Activated T-cell treated with anti-CD3 and anti-CD28 coated beads, Interleukin-2, amount 50 U/mL, for 4 hours (primary cell): Measurements from ENCODE around the gene STK39. TPM values are rescaled to one million over a fixed set of nuclear protein-coding genes. Genes with fewer than 3 reads are reported as not detected.

Experiments used
- ATAC-seq, 2 donors: fragments of 200-7000 bp; cut with Tn5 transposase; one replicate each; pipeline ENCODE4 v1.10.0; 2021
- DNase-seq: peaks from one replicate; pipeline ENCODE4 v3.0.0-alpha.2; 2020
- H3K27me3 Mint-ChIP-seq: one replicate; pipeline ENCODE4 v1.8.0; 2021; ENCODE audit warnings: low read depth, mixed read lengths
- H3K36me3 Mint-ChIP-seq: one replicate; pipeline ENCODE4 v1.8.0; 2022; ENCODE audit warnings: mixed read lengths; ENCODE audit not compliant: insufficient read depth
- H3K4me1 Mint-ChIP-seq: one replicate; pipeline ENCODE4 v1.8.0; 2021; ENCODE audit warnings: low read depth, mixed read lengths
- H3K4me3 Mint-ChIP-seq: one replicate; pipeline ENCODE4 v1.8.0; 2021; ENCODE audit warnings: mild to moderate bottlenecking, moderate library complexity, mixed read lengths
- H3K9me3 Mint-ChIP-seq: one replicate; pipeline ENCODE4 v1.8.0; 2021; ENCODE audit warnings: mixed read lengths
- total RNA-seq, 3 donors: library from RNA; stranded (reverse); gene quantifications; one replicate each; pipeline ENCODE4 v1.2.1, GENCODE V29; 2021

STK39 gene
- total RNA-seq, 3 donors from 2014 or later, result 24.9 to 31.9 (median 31.5) TPM

DNA sequence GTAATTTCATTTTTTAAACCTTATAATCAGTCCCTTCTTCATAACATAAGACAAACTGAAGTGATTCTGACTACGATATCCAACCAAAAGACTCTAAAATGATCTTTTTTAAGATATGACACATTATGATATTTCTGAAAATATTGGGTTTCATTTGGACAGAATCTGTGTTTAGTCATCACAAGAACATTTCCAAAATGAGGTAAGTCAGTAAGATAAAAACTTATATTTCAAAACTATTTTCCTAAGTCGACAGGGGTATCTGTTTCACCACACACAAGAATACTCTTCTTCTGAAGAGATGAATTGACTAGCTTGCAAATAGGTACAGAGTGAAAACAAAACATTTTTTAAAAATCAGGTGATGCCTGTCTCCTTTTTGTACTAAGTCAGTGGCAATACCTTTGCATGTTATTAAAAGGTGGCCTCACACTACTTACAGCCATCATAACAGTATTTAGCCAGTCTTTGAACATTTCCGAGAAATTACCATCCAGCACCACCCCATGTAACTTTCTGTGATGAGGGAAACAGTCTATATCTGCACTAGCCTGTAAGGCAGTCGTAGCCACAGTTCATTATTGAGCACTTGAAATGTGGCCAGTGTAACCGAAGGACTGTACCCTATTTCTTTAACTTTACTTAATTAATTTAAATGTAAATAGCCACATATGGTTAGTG is 13.5 kb downstream of the STK39 start:
- H3K27me3 Mint-ChIP-seq, result no peaks in the 10 kb centered on the region
- no peak overlapping the region for H3K4me3 Mint-ChIP-seq
- H3K4me1 Mint-ChIP-seq, result peaks cover 47% of the 10 kb centered on the region
- ATAC-seq (peak; percentile 80 to 82), DNase-seq (no peak)
- H3K9me3 Mint-ChIP-seq, result no peaks in the 10 kb centered on the region
- H3K36me3 Mint-ChIP-seq, result peaks cover 17% of the 10 kb centered on the region

- Mint-ChIP-seq H3K9me3 (no peaks in the 10 kb centered on the region), H3K27me3 (no peaks in the 10 kb centered on the region), H3K36me3 (peaks cover 17% of the 10 kb centered on the region), H3K4me1 (peaks cover 44% of the 10 kb centered on the region), H3K4me3 (no peak overlapping the region)
- DNase-seq (no peak), ATAC-seq (no peak)
Observed at GRCh38 chr2:168233166-168233565, 14.2 kb downstream of the STK39 start.

DNA sequence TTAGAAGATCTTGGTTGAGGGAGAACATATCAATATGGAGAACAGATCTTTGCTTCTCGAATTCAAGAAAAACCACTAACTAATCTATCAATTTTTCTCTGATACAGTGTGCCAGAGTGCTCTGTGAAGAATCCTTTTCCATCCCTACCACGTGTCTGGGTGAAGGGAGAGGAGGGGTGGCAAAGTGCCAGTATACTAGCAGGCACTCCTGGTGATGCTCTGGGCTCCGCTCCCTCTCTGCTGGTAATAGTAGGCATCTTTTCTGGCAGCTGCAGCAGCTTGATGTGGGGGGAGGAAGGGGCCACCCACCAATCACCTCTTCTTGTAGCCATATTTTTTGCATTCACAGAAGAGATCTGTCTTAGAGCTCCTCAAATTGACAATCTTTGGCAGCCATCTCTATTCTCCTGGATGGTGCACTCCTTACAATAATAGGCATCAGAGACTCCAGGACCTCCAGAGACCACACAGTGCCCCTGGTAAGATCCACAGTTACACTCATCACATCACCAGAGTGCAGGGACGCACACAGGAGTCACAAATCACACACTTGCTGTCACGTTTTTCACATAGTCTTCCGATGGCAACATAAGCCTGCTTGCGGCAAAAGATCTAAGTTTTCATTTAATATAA is 15.7 kb downstream of the STK39 start:
- Mint-ChIP-seq H3K27me3 (no peaks in the 10 kb centered on the region), H3K36me3 (peaks cover 18% of the 10 kb centered on the region), H3K4me1 (peaks cover 39% of the 10 kb centered on the region), H3K9me3 (no peaks in the 10 kb centered on the region), H3K4me3 (no peak overlapping the region)
- ATAC-seq (no peak), DNase-seq (no peak)

DNA sequence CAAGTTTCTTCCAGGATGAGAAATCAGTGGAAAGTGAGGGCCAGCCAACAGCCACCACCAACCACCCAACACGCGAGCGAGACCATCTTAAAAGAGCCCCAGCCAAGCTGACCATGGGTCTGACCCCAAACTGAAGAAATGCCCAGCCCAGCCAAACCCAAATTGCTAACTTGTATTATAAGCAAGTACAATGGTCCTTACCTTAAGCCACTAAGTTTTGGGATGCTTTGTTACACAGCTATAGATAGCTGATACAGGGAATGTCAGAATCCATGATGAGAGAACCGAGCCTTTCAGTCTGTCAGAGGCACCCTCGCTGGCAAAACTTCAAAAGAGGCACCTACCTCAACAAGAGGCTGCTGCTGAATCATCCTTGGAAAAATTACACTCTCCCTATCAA is 17.0 kb downstream of the STK39 start:
- Mint-ChIP-seq H3K4me3 (no peak overlapping the region), H3K9me3 (no peaks in the 10 kb centered on the region), H3K4me1 (peaks cover 46% of the 10 kb centered on the region), H3K27me3 (no peaks in the 10 kb centered on the region), H3K36me3 (peaks cover 18% of the 10 kb centered on the region)
- no peak for ATAC-seq
- no peak for DNase-seq

DNA sequence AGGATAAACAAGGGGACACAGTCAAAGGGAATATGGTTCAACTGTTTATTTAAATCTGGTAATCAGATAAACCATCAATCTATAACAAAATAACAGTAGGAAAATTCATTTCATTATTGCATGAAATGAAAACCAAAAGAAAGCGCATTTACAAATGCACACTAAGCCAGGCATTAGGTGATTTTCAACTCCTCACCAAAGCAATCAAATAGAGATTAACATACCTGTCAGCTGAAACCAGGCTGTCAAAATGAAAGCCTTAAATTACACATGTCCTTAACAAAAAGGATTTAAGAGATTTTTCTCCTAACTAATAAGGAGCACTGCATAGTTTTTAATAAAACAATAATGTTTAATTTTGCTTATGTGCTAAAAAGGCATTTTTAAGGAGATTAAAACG is 23.0 kb downstream of the STK39 start:
- ATAC-seq (peak; percentile 60 to 62), DNase-seq (no peak)
- Mint-ChIP-seq H3K27me3 (no peaks in the 10 kb centered on the region), H3K9me3 (no peaks in the 10 kb centered on the region), H3K36me3 (peaks cover 12% of the 10 kb centered on the region), H3K4me3 (no peak overlapping the region), H3K4me1 (peaks cover 39% of the 10 kb centered on the region)

DNA sequence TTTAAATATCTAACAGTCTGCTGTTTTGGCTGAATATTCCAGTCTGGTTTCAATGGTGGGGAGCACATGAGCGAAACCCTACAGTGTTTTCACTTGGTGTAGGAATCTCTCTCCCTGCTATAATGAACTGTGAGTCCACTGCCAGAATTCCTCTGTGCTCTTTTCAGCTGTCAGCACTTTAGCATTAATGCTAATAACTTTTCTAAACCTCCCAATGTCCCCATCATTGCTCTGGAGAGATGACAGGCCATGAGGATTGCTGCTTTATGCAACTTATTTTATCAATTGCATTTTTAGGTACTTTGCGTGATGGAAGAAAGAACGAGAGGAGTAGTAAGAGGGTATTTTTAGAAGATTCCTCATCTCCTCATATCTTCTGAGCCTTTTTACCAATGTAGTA is 25.3 kb downstream of the STK39 start:
- ATAC-seq (no peak), DNase-seq (no peak)
- Mint-ChIP-seq H3K27me3 (no peaks in the 10 kb centered on the region), H3K36me3 (peaks cover 18% of the 10 kb centered on the region), H3K9me3 (no peaks in the 10 kb centered on the region), H3K4me1 (peaks cover 40% of the 10 kb centered on the region), H3K4me3 (no peak overlapping the region)

- Mint-ChIP-seq H3K9me3 (no peaks in the 10 kb centered on the region), H3K4me1 (peaks cover 36% of the 10 kb centered on the region), H3K36me3 (peaks cover 18% of the 10 kb centered on the region), H3K27me3 (no peaks in the 10 kb centered on the region), H3K4me3 (no peak overlapping the region)
- DNase-seq, result no peak
- no peak for ATAC-seq
Observed at GRCh38 chr2:168220965-168221819, 26.2 kb downstream of the STK39 start.

GRCh38 chr2:168217920-168218319 is 29.5 kb downstream of the STK39 start:
- H3K9me3 Mint-ChIP-seq, result no peaks in the 10 kb centered on the region
- DNase-seq, result no peak
- peaks cover 28% of the 10 kb centered on the region for H3K4me1 Mint-ChIP-seq
- peaks cover 24% of the 10 kb centered on the region for H3K36me3 Mint-ChIP-seq
- ATAC-seq, result no peak
- no peaks in the 10 kb centered on the region for H3K27me3 Mint-ChIP-seq
- no peak overlapping the region for H3K4me3 Mint-ChIP-seq

- H3K27me3 Mint-ChIP-seq, result no peaks in the 10 kb centered on the region
- DNase-seq, result no peak
- H3K9me3 Mint-ChIP-seq, result no peaks in the 10 kb centered on the region
- peaks cover 36% of the 10 kb centered on the region for H3K4me1 Mint-ChIP-seq
- no peak overlapping the region for H3K4me3 Mint-ChIP-seq
- H3K36me3 Mint-ChIP-seq, result peaks cover 22% of the 10 kb centered on the region
- ATAC-seq, result no peak
Observed at GRCh38 chr2:168216351-168217005, 30.9 kb downstream of the STK39 start.

DNA sequence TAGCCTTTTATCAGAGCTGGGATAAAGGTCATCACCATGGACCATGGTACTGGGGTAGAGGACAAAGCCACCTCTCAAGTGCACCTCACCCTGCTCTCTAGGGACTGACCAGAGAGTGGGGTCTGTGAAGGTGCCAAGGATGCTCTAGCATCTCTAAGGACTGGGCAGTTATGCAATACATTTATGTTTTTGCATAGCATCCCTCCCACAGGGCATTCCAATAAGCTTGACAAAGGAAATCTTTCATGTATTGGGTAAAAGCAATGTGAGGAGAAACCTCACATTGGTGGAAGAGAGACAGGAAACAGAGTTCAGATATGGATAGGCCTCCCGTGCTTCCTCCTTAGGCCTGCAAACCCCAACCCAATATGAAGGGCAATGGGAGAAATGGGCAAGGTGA is 31.6 kb downstream of the STK39 start:
- Mint-ChIP-seq H3K4me3 (no peak overlapping the region), H3K36me3 (peaks cover 21% of the 10 kb centered on the region), H3K27me3 (no peaks in the 10 kb centered on the region), H3K9me3 (no peaks in the 10 kb centered on the region), H3K4me1 (peaks cover 36% of the 10 kb centered on the region)
- no peak for DNase-seq
- ATAC-seq, result no peak

DNA sequence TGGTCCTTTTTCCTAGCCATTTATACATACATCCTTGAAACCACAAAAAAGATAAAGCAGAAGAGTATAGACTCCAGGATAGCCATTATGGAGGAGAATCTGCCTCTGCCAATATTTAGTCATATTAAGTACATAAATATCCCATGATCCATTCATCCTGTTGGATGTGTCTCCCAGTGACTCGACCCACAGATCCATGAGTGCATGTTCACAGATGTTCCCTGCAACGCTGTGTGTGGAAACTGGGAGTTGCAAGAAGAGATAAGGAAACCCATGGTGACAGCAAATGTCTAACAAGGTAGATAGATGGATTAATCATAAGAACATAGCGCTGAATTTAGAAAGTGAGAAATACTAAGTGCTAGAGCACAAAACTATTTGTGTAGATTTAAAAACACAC is 34.5 kb downstream of the STK39 start:
- H3K36me3 Mint-ChIP-seq, result peaks cover 14% of the 10 kb centered on the region

GRCh38 chr2:168212167-168212566 is 35.2 kb downstream of the STK39 start:
- Mint-ChIP-seq H3K36me3 (peaks cover 11% of the 10 kb centered on the region), H3K4me3 (peak overlapping the region; percentile 35), H3K9me3 (no peaks in the 10 kb centered on the region), H3K27me3 (no peaks in the 10 kb centered on the region), H3K4me1 (peaks cover 58% of the 10 kb centered on the region)
- ATAC-seq (no peak), DNase-seq (no peak)

More for the DNA sequence above, 34.5 kb downstream of the STK39 start:
- Mint-ChIP-seq H3K4me1 (peaks cover 51% of the 10 kb centered on the region), H3K27me3 (no peaks in the 10 kb centered on the region), H3K9me3 (no peaks in the 10 kb centered on the region), H3K4me3 (peak overlapping the region; percentile 20)
- DNase-seq, result no peak
- ATAC-seq, result no peak

DNA sequence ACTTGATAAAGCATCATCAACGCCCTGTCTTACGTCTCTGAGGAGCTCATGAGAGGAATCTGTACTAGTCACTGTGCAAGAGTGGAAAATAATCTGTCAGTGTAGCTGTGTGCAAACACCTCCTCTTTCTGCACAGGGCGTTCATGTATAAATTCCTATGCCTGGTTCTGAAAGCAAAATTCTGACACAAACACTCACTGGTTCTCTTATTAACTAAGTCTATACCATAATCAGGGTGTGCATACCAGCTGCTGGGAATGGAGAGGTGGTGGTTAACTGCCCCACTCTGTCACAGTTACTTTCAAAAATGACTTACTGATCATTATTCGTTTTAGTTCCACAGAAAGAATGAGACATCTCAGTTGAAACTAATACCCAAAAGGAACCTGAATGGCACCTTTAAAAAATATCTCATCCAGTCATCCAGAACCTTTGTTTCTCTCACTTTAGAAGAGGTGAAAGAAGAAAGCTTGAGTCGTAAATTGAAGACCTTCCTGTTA is 35.7 kb downstream of the STK39 start:
- peaks cover 12% of the 10 kb centered on the region for H3K36me3 Mint-ChIP-seq
- peak overlapping the region; percentile 35 for H3K4me3 Mint-ChIP-seq

More for the DNA sequence above, 35.7 kb downstream of the STK39 start:
- ATAC-seq, result peak; percentile 80 to 83
- H3K4me1 Mint-ChIP-seq, result peaks cover 60% of the 10 kb centered on the region
- H3K27me3 Mint-ChIP-seq, result no peaks in the 10 kb centered on the region
- no peak for DNase-seq
- H3K9me3 Mint-ChIP-seq, result no peaks in the 10 kb centered on the region
